ENCODE measurements around the gene IFI27L2.

Gene IFI27L2

GRCh38 chr14:94153750-94154342, 24.4 kb upstream of the IFI27L2 start:
- in situ Hi-C loops (cut with HindIII; ENCODE audit: low sequenced_read_pairs), result no loop called here

- in situ Hi-C loops (cut with HindIII; ENCODE audit: low sequenced_read_pairs), result no loop called here
Observed at GRCh38 chr14:94152676-94153075, 23.3 kb upstream of the IFI27L2 start.

- in situ Hi-C loops (cut with HindIII; ENCODE audit: low sequenced_read_pairs), result no loop called here
Observed at GRCh38 chr14:94145902-94146527, 16.6 kb upstream of the IFI27L2 start.

DNA sequence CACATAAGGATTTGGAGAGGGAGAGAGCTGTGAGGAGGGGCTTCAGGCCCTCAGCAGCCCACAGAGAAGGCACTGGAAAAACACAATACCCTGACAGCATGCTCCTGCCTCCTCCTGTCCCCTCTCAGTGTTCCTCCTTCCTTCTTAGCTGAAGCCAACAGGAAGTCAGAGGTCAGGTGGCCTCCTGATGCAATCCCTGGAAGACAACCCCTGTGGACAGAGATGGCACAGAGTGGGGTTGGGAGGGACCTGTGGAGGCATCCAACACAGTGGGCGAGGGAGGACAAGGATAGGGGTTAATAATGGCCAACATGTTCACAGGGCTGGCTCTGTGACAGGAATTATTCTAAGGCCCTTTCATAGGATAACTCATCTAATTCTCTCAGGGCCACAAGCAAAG, 15.4 kb upstream of the IFI27L2 start:
- in situ Hi-C loops (cut with HindIII; ENCODE audit: low sequenced_read_pairs), result no loop called here

DNA sequence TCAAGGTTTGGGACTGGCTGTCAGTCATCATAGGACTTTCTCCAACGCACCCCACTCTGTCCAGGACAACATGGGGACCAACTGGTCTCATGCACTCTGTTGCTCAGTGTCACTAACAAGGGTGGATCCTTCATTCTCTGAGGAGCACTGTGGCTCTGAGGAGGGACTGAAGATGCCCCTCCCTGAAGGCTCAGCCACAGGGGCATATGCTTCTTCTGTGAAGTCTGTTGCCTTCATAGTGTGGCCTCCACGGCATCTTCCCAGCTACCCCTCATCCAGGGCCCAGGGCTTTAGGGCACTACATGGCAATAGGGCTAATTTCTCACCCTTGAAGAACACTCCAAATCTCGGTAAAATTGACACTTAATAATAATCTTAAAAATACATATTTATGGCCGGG, 14.3 kb upstream of the IFI27L2 start:
- in situ Hi-C loops (cut with HindIII; ENCODE audit: low sequenced_read_pairs), result no loop called here

- in situ Hi-C loops (cut with HindIII; ENCODE audit: low sequenced_read_pairs), result no loop called here
Observed at GRCh38 chr14:94143239-94143638, 13.8 kb upstream of the IFI27L2 start.

- in situ Hi-C loops (cut with HindIII; ENCODE audit: low sequenced_read_pairs), result no loop called here
Observed at GRCh38 chr14:94142836-94143235, 13.4 kb upstream of the IFI27L2 start.

GRCh38 chr14:94142247-94142646, 12.8 kb upstream of the IFI27L2 start:
- in situ Hi-C loops (cut with HindIII; ENCODE audit: low sequenced_read_pairs), result no loop called here

GRCh38 chr14:94139421-94139820, 10.0 kb upstream of the IFI27L2 start:
- in situ Hi-C loops (cut with HindIII; ENCODE audit: low sequenced_read_pairs), result loop anchor here (5.0 kb wide), 3 partner anchors 38 to 107 kb away; no protein-coding TSS in a partner anchor

- in situ Hi-C loops (cut with HindIII; ENCODE audit: low sequenced_read_pairs), result loop anchor here (5.0 kb wide), 3 partner anchors 38 to 107 kb away; no protein-coding TSS in a partner anchor
Observed at GRCh38 chr14:94139006-94139405, 9.6 kb upstream of the IFI27L2 start.

GRCh38 chr14:94138251-94138650, 8.8 kb upstream of the IFI27L2 start:
- in situ Hi-C loops (cut with HindIII; ENCODE audit: low sequenced_read_pairs), result loop anchor here (5.0 kb wide), 3 partner anchors 39 to 106 kb away; no protein-coding TSS in a partner anchor

- in situ Hi-C loops (cut with HindIII; ENCODE audit: low sequenced_read_pairs), result loop anchor here (5.0 kb wide), 3 partner anchors 41 to 104 kb away; no protein-coding TSS in a partner anchor
Observed at GRCh38 chr14:94136575-94137331, 7.3 kb upstream of the IFI27L2 start.

- in situ Hi-C loops (cut with HindIII; ENCODE audit: low sequenced_read_pairs), result loop anchor here (5.0 kb wide), 3 partner anchors 42 to 103 kb away; no protein-coding TSS in a partner anchor
Observed at GRCh38 chr14:94135476-94135875, 6.1 kb upstream of the IFI27L2 start.

- in situ Hi-C loops (cut with HindIII; ENCODE audit: low sequenced_read_pairs), result no loop called here
Observed at GRCh38 chr14:94132285-94132887, 3.0 kb upstream of the IFI27L2 start.

GRCh38 chr14:94129758-94130414, 482 bp upstream of the IFI27L2 start:
- in situ Hi-C loops (cut with HindIII; ENCODE audit: low sequenced_read_pairs), result no loop called here

- in situ Hi-C loops (cut with HindIII; ENCODE audit: low sequenced_read_pairs), result no loop called here
Observed at GRCh38 chr14:94128216-94128839, 1.1 kb downstream of the IFI27L2 start.

DNA sequence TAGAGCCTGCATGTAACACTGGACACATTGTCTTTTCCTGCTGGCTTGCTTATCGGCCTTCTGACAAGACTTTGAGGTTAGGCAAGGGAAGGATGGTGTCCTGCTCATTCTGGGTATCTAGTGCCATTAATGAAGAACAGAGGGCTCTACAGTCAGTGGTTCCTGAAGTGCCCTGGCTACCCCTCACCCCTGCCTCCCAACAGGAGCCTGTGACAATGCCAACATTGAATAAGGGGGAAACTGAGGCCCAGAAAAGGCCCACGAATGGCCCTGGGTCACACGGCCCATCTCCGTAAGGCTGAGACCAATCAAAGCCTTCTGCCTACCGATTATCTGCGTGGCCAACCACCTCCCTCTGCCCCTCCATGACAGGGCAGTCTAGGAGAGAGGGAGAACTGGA, 2.1 kb downstream of the IFI27L2 start:
- in situ Hi-C loops (cut with HindIII; ENCODE audit: low sequenced_read_pairs), result no loop called here

GRCh38 chr14:94126800-94127199, 2.6 kb downstream of the IFI27L2 start:
- in situ Hi-C loops (cut with HindIII; ENCODE audit: low sequenced_read_pairs), result no loop called here

- in situ Hi-C loops (cut with HindIII; ENCODE audit: low sequenced_read_pairs), result no loop called here
Observed at GRCh38 chr14:94126419-94126677, 3.1 kb downstream of the IFI27L2 start.

DNA sequence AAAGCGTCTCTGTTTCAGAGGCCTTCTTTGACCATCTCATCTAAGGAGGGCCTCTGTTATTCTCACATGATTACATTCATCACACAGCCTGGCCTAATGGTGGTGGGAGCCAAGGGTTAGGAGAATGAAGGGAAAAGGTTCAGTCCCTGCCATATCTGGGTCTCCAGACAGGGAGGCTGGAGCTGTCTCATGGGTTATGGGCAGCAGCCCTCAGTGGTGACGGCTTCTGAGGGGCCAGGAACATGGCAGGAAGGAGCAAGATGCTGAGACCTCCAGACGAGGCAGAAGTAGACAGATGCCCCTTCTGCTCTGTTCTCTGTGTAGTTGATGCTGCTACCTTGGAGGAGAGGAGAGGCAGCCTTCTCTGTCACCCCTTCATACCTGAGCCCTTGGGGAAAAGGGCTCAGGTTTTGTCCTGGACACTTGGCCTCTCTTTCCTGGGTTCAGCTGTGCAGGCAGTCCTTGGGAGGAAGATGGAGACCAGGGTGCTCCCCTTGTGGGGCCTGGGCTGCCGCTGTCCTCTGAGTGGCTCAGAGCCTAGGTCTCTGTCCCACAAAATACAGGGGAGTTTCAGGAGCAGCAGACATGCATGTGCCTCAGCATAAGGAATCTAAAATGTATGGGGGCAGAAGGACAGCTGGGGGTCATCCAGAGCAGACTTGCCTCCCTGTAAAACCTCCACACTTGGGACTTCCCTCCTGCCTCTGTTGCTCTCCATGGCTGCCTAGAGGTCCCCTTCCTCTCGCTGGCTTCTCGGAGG, 3.6 kb downstream of the IFI27L2 start:
- in situ Hi-C loops (cut with HindIII; ENCODE audit: low sequenced_read_pairs), result no loop called here

Data from endothelial cell of hepatic sinusoid (primary cell).